H1 (cell line): ENCODE data around the gene DYSF. TPM values are rescaled to one million over a fixed set of nuclear protein-coding genes. Genes with fewer than 3 reads are reported as not detected.

Source experiments
- CTBP2 ChIP-seq: IDR thresholded peaks from 2 replicates; pipeline ENCODE4 v1.7.0; 2011; ENCODE audit warnings: borderline replicate concordance, mild to moderate bottlenecking, moderate library complexity, mixed read lengths, low read length; ENCODE audit not compliant: insufficient read depth, insufficient read length
- SP2 ChIP-seq: IDR thresholded peaks from 2 replicates; pipeline ENCODE4 v1.6.1; 2012; ENCODE audit warnings: mild to moderate bottlenecking, low read length, inconsistent platforms
- polyA plus RNA-seq, 7 experiments: library from polyadenylated mRNA; depleted of rRNA in 3 of 7; stranded (reverse) in 5 of 7; unstranded in 2 of 7; fragments of >200 nt in 5 of 7; fragments of 200-250 nt in 2 of 7; gene quantifications; 1 replicate in 5 of 7; 2 replicates in 1 of 7; 4 replicates in 1 of 7; pipeline versions ENCODE4 v1.2.1 to v1.2.3, GENCODE V29; 2011 to 2013; ENCODE audit warnings: missing spikeins in 2 of 7, mixed read lengths in 2 of 7
- total RNA-seq: library from RNA; stranded (reverse); fragmentation: NEBNext Ultra II Directional; extraction: Animal tissue kit (Norgen Biotek cat#: 25700); gene quantifications from 2 replicates; pipeline ENCODE4 v1.2.1, GENCODE V29; 2021

Gene DYSF
- total and polyA plus RNA-seq, 2 of the 8 experiments (the other 6 are each of a cell fraction or from before 2014, with no cell fraction given), result 5.8 to 7.1 TPM

GRCh38 chr2:71671203-71671854 lies 218.0 kb downstream of the DYSF start (continued):
- TF ChIP-seq CTBP2 (no peak), SP2 (no peak)
- TF ChIP-seq, all 59 proteins: peak for 0
